NCI-H1694 (cell line): Measurements from ENCODE around the gene GDF2.

Experiments used
- DNase-seq: peaks from one replicate; lab custom pipeline; 2025; lab: John Stamatoyannopoulos, UW

The GDF2 gene

GRCh38 chr10:47291682-47292081 lies 30.6 kb upstream of the GDF2 start:
- DNase-seq, result no peak

- DNase-seq, result no peak
Observed at GRCh38 chr10:47294057-47294456, 28.2 kb upstream of the GDF2 start.

DNA sequence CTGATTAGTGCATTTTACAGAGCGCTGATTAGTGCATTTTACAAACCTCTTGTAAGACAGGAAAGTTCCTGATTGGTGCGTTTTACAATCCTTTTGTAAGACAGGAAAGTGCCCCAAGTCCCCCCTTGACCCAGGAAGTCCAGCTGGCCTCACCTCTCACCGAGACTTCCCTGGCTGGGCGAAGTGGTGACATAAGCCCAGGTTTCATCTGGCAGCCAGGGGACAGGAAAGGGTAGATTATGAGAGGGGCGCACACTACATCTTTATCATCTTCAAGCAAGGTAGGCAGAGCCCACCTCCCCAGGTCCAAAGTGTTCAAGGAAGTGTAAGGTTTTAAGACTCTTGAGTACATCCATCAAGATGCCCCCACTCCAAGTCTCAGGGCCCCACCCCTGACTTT lies 27.8 kb upstream of the GDF2 start:
- no peak for DNase-seq

DNA sequence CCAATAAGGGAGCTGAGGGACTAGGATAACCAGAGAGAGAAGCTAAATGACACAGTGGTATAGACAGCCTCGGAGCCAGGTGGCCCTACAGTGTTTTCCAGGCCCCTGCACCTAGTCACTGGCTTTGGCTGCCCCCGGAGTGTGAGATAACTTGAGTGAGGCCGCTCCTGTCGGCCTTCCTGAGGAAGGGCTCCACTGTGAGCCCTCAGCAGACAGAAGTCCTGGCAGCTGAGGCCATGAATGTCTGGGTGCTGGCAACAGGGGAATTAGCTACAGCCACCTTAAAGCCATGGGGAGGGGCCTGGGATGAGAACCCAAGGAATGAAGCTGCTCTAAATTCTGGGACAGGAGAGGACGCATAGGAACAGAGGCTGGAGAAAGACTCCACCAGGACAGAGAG lies 26.8 kb upstream of the GDF2 start:
- no peak for DNase-seq

- no peak for DNase-seq
Observed at GRCh38 chr10:47296156-47296894, 25.9 kb upstream of the GDF2 start.

DNA sequence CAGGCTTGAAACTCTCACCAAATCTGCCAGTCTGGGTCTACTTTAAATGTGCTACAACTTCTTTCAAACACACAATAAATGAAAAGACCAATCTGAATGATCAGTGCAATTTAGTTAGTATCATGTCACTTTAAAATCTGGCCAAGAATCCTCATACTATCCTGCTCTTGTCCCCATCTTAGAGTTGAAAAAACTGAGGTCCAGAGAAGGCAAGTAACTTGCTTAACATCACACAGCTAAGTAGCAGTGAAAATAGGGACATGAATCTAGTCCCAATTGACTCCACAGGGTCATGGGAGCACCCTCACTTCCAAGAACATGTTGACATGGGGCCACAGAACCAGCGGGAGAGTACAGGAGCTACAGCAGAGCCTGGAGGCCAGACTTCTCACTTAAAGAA lies 25.3 kb upstream of the GDF2 start:
- DNase-seq, result no peak

DNA sequence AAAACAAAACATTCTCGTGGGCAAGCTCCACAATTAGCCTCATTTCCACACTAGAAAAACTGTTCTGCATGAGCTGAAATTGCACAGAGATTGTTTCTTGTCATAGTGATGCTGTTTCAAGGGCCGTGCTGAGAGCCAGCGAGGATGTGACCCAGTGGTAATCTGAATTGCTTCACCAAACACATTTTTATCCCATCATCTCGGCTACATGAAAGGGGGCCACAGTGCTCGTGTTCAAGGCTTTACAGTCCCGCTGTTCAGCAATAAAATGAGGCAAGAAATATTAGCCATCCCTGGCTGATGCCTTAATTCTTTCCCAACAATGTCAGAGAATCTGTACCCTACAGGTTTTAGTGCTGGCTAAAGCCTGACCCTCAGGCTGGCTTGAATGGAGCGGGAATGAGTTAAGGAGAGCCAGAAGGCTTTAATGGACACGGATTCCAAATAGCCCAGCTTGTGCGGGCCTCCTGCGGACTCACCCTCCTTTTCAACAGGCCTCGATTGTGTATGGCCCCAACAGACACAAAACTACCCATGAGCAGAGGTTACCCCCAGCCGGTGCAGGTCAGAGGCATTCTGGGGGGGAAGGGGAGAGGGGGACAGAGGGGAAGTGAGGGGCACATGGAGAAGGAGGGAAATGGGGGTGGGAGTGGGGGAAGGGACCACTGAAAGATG lies 24.3 kb upstream of the GDF2 start:
- DNase-seq, result no peak

GRCh38 chr10:47298715-47299114 lies 23.5 kb upstream of the GDF2 start:
- DNase-seq, result no peak

DNA sequence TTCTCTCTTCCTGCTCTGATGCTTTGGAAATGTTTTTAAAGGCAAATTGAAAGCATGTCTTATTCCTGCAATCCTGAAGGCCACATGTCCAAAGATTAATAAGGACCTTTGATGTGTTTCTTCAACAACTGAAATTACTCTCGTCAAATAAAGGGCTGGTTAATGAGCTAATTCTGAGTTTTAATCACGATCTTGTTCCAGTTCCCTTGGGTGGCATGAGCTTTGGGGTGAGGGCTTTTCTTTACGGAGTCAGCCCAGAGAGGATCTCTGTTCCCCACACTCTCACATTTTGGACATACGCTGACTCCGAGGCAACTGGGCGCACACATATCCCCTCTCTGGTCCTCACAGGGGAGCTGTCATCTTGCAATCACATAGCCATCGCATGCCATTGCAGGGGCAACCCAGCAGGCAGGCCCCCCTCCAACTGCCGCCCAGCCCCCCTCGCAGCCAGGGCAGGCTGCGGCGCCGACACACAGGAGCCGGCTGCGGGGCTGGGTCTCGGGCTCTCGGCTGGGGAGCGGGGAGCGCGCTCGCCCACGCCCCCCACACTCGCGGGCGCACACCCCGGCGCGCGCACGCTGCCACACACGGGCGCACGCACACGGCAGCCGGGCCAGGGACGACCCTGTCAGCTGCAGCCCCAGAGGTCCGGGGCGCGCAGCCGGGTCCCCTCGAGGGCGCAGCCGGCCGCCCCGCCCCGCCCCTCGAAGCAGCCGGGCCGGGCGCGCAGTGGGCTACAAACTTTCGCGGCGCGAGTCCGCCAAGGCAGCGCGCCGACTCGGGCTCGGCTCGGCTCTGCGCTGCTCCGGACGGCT lies 22.4 kb upstream of the GDF2 start, which contains the start of gene GDF10:
TSS of gene GDF10 (plus strand) at position 587 of the 818 bp plus-strand sequence. CDS start 455 bp downstream, outside the sequence.
- no peak for DNase-seq

DNA sequence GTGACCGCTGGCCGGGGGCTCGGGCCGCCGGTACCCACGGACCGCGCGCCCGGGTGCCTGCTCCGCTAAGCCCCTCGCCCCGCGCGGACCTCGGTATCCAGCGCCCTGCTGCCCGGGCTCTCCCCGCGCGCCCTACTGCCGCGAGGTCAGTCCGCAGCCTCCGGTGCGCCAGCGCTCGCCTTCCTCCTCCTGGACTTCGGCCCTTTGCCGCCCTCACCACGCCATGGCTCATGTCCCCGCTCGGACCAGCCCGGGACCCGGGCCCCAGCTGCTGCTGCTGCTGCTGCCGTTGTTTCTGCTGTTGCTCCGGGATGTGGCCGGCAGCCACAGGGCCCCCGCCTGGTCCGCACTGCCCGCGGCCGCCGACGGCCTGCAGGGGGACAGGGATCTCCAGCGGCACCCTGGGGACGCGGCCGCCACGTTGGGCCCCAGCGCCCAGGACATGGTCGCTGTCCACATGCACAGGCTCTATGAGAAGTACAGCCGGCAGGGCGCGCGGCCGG lies 21.8 kb upstream of the GDF2 start:
- DNase-seq, result no peak

- DNase-seq, result no peak
Observed at GRCh38 chr10:47301833-47302232, 20.4 kb upstream of the GDF2 start.

DNA sequence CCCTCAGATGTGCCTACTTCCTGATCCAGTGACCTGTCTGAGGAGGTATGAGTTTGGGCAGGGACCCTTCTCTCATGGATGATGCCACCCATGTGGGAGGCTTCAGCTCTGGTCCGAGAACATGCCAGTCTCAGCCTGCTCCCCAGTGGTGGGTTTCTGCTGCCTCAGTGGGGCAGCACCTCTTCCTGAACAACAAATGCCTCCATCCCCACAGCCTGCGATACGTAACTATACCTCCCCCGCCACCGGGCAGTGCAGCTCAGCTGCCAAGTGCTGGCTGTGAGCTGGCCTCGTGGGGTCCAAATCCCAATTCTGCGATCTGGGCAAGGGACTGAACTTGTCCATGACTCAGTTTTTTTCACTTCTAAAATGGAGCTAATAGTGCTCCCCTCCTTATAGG lies 19.1 kb upstream of the GDF2 start:
- no peak for DNase-seq

DNA sequence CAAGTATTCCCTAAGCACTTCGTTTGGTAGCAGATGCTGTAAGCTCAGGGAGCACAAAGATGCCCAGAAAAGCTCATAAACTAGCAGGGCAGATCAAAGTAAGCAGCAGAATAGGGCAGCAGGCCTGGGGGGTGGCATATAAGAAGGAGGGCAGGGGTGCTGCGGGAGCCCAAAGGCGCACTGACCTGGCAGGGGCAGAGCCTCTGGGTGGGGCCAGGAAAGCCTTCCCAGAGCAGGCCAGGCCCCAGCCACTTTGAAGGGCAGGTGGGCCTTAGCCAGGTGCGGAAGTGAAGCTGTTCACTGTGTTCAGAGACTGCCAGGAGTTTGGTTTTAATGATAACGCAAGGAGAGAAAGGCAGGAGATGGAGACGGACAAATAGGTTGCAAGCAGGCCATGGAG lies 18.4 kb upstream of the GDF2 start:
- DNase-seq, result no peak

GRCh38 chr10:47305566-47305965 lies 16.7 kb upstream of the GDF2 start:
- DNase-seq, result no peak

GRCh38 chr10:47306387-47307210 lies 15.7 kb upstream of the GDF2 start:
- no peak for DNase-seq

- no peak for DNase-seq
Observed at GRCh38 chr10:47307381-47307780, 14.9 kb upstream of the GDF2 start.

DNA sequence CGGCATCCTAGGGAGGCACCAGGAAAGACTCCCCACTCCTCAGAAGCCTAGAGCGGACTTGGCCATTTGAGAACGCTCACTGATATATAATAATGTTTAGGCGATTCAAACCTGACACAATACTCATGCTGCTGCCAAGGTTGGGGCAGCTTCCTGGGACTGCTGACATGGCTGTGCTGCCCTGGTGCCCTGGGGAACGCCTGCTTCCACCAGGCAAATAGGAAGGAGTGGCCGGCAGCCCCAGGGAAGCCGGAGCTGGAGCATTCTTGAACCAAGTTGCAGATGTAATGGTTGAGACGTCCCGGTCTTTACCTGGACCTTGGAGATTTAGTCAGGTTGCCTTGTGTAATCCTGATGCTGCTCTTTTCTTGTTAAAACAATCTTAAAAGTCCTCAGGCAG lies 13.5 kb upstream of the GDF2 start:
- DNase-seq, result no peak

DNA sequence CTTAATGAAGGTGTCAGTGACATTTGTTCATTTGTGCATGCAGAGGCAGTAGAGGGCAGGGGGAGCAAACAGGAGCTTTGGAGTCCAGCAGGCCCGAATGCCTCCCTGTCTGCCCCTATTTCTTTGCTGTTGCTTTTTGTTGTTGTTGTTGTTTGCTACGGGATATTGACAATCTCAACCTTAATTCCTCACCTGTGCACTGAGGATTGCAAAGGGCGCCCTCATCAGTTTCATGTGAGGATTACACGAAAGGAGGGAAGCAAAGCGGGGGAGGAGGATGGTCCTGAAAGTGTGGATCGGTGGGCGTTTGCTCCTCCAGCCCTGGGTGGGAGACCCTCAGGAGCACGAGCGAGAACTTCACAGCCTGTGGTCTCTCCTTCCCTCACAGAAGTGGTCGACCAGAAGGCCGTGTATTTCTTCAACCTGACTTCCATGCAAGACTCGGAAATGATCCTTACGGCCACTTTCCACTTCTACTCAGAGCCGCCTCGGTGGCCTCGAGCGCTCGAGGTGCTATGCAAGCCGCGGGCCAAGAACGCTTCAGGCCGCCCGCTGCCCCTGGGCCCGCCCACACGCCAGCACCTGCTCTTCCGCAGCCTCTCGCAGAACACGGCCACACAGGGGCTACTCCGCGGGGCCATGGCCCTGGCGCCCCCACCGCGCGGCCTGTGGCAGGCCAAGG lies 12.7 kb upstream of the GDF2 start:
- DNase-seq, result peak; percentile 1

DNA sequence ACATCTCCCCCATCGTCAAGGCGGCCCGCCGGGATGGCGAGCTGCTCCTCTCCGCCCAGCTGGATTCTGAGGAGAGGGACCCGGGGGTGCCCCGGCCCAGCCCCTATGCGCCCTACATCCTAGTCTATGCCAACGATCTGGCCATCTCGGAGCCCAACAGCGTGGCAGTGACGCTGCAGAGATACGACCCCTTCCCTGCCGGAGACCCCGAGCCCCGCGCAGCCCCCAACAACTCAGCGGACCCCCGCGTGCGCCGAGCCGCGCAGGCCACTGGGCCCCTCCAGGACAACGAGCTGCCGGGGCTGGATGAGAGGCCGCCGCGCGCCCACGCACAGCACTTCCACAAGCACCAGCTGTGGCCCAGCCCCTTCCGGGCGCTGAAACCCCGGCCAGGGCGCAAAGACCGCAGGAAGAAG lies 12.2 kb upstream of the GDF2 start:
- no peak for DNase-seq

GRCh38 chr10:47311193-47311931 lies 10.9 kb upstream of the GDF2 start:
- no peak for DNase-seq
